Stimulated activated CD8-positive, alpha-beta memory T cell treated with anti-CD3 and anti-CD28 coated beads, Interleukin-2, amount 100 ng/mL, for 48 hours (primary cell): ENCODE measurements around the gene IQCE.
"Not testable (repeated sequence)": the region's sequence is repeated elsewhere in the genome, so short reads cannot be mapped to it uniquely, and the experiment has no call there.

Experiments used
- DNase-seq, 2 donors: peaks; one replicate each; pipeline ENCODE4 v3.0.0-alpha.2; 2020; ENCODE audit warnings: low read depth in 2 of 2

IQCE gene

DNA sequence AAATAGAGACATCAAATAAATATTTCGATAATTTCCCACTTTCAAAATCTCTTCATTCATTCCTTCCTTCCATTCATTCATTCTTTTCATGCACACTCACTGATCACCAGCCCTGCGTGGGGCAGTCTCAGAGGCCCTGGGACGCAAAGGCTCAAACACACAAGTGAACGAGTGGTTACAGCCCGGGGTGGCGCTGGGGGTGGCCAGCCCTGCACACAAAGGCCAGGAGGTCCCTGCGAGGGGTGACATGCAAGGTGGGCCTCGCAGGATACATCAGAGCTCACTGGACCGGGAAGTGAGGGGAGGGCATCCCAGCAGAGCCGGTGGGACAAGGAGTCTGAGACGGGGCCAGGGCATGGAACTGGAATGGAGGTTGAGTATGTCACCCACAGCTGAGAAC is 43.1 kb downstream of the IQCE start:
- no peak for DNase-seq

DNA sequence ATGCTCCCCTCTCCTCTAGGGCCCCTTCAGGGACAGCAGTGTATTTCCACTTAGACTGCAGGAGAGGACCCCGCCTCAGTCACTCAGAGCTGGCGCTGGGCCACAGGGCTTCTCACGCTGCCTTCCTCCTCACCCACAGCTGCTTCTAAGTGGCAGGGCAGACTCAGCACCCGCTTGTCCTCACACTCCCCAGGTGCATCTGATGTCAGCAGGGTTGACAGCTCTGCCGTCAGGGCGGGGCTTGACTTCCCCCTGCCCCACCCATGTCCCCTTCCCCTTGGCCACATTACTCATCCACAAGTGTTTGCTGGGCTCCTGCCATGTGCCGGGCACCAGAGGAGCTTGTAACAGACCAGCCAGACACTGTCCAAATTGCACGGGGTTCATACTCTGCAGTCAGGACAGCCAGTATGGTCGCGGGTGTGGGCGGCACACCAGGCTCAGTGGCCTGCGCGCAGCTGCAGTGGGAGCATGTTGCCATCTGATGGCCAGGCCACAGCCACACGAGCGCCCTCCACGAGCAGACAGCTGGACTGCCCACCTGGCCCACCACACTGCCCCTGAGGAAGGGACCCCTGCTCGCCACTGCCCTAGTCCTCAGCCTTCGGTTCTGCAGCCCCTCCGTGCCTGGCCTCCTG is 43.7 kb downstream of the IQCE start:
- DNase-seq, result no peak

DNA sequence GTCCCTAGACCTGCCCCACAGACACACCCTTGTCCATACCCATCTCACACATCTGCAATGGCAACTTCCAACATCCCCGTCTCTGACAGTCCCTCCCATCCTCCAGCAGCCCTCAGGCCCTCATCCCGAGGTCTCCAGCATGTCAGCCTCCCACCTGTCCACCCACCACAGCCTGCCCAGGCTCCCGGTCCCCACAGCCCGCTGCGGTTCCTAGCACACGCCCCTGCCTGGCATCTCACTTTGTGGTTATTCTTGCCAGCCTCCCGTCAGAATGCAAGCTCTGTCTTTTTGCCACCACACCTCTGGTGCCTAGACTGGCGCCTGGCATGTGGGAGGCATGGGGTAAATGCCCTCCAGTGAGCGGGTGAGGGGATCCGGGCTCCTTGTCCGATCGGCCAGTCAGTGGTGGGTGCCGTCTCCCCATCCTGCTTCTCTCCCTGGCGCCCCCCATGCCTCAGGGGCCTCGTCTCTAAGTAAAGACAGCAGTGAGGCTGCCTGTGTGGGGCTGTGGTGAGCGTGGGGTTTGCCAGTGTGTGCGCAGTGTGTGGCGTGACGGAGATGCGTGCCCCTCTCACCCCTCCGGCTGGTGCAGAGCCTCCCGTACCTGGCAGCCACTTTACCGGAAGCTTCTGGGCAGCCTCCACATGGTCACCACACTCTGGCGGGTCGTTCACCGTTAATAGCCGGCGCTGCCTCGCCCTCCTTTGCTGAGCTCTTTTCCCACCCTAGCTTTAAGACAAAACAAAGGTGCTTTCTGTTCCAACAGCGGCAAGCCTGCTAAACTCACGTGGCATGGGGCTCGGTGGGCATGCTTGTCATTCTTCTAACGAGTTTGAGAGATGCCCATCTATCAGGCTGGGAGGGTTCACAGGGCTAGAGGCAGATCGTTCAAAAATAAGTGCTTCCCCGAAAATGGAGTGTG is 44.5 kb downstream of the IQCE start:
- no peak for DNase-seq

DNA sequence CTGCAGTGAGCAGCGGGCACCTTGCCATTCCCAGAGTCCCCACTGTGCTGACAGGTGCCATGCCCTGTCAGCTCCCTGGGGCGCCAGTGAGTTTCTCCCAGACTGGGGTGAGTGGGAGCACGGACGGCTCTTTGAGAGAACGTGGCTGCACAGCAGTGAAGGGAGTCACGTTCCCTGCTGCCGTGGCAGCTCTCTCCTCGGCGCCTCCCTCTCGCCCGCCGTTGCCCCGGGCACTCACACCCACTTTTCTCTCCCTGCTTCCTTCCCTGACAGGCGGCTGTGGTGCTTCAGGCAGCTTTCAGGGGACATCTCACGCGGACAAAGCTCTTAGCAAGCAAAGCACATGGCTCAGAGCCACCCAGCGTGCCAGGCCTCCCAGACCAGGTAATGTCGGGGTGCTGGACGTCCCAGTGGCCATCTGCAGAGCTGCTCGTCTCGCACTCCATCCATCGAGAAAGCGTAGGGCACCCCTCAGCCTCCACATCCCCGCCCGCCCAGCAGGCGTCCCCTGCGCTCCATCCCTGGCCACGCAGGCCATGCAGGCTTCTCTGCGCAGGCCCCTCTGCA is 45.9 kb downstream of the IQCE start:
- DNase-seq, result no peak

DNA sequence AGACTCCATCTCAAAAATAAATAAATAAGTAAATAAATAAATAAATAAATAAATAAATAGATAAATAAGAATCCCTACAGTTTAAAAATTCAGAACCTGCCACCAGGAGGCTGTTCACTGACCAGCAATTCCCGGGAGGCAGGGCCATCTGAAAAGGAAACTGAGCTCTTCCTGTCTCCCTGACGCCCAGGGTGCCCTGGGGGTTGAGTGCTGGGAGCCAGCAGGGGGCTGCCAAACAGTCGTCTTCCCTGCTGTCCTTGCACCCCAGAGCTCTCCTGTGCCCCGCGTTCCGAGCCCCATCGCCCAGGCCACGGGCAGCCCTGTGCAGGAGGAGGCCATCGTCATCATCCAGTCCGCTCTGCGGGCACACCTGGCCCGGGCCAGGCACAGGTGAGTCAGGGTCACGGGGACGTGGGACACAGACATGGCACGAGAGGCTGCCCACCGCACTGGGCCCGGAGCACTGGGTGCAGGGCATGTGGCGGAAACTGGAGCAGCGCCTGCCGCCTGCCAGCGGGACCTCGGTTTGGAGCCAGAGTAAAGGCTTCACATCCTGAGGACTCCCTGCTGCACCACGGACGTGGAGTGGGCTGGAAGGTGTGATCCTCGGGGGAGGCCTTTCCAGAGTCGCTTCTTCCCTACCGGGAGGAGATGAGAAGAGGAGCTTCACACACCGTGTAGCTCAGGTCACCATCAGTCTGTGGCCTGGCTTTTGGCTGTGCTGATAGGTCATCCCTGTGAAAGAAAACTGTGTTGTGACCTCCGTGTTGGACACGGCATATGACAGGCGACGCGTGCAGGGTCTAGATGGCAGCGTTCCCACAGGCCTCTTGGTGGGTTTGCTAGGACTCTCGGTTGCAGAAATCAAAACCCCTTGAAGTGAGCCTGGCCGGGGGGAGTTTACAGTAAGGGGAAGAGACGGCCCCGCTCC is 47.1 kb downstream of the IQCE start:
- DNase-seq, result no peak

- no peak for DNase-seq
Observed at GRCh38 chr7:2606539-2606936, 47.8 kb downstream of the IQCE start.

- DNase-seq, result no peak
Observed at GRCh38 chr7:2607122-2607922, 48.5 kb downstream of the IQCE start.

GRCh38 chr7:2607923-2608904 is 49.4 kb downstream of the IQCE start:
- no peak for DNase-seq

DNA sequence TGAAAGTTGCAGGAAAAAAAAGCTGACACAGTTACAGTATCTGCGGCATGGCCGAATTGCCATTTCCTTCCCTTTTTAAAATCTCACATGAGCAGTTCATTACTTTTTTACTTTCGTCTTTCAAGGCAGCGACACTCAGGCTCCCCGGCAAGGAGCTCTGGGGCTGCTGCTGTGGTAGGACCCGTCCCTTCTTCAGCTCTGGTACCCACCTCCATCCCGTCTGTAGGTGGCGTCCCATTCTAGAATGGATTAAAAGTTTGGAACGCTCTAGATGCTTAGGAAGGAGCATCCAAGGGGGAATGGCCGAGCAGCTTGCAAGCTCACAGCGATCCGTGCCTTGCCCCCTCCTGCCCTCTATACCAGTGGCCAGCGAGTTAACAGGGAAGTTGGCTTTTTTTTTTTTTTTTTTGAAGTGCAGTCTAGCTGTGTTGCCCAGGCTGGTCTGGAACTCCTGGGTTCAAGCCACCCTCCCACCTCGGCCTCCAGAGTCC is 50.2 kb downstream of the IQCE start:
- peak in 1 of 2 donors; percentile 14 for DNase-seq

GRCh38 chr7:2609646-2610045 is 50.9 kb downstream of the IQCE start:
- not testable (repeated sequence) for DNase-seq

GRCh38 chr7:2610466-2610865 is 51.7 kb downstream of the IQCE start:
- DNase-seq, result no peak

DNA sequence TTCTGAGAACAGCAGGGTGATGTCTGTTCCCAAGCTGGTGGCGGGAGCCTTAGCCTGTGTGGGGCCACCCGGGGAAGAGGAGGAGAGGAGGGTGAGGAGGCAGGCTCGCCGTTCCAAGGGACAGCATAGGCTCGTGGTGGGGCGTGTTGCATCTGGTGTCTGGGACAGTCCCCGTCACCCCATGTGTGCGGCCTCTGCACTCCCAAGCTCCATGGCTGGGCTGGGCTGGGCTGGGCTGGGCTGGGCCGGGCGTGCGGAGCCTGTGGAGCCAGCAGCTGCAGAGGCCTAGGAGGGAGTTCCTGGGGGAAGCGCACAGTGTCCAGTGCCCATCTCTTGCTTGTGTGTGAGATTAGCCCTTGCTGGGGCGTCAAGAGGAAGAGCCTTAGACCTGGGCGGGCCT is 52.1 kb downstream of the IQCE start:
- DNase-seq, result no peak

GRCh38 chr7:2611401-2611800 is 52.6 kb downstream of the IQCE start:
- DNase-seq, result no peak

DNA sequence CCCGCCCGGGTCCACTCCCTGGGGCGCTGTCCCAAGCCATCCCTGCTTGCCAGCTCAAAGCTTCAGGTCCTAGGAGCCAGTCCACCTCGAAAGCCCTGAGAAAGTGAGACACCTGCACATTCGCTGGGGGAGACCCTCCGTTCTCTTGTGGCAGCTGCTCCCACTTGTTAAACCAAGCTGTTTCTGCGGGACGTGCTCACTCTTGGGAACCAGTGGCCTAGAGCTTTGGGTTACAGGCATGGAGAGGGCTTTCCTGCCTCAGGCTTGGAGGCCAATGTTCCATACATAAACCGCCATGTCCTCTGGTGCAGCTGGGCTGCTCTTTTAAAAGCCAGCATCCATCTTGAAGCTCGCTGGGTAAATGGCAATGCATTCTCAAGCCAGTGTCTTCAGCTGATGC is 53.1 kb downstream of the IQCE start:
- no peak for DNase-seq

DNA sequence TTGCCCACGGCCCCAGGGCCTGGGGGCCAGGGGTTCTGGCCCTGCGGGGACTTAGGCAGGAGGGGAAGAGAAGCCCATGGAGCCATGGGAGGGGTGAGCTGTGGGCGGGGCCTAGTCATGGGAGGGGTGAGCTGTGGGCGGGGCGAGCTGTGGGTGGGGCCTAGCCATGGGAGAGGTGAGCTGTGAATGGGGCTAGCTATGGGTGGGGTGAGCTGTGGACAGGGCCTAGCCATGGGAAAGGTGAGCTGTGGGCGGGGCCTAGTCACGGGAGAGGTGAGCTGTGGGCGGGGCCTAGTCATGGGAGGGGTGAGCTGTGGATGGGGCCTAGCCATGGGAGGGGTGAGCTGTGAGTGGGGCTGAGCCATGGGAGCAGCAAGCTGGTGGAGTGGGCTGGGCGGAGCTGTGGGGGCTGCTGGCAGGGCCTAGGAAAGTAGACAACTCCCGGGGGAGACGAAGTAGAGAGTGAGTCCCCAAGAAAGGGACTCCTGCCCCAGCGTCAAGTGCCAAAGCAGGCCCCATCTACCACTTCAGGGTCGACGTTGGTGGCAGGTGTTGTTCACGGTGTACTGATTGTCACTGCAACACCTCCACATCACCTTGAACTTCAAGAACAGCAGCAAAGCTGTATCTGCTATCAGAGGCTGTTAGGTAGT is 53.8 kb downstream of the IQCE start:
- peak in 1 of 2 donors; percentile 3 for DNase-seq

GRCh38 chr7:2613098-2613930 is 54.5 kb downstream of the IQCE start:
- DNase-seq, result no peak

DNA sequence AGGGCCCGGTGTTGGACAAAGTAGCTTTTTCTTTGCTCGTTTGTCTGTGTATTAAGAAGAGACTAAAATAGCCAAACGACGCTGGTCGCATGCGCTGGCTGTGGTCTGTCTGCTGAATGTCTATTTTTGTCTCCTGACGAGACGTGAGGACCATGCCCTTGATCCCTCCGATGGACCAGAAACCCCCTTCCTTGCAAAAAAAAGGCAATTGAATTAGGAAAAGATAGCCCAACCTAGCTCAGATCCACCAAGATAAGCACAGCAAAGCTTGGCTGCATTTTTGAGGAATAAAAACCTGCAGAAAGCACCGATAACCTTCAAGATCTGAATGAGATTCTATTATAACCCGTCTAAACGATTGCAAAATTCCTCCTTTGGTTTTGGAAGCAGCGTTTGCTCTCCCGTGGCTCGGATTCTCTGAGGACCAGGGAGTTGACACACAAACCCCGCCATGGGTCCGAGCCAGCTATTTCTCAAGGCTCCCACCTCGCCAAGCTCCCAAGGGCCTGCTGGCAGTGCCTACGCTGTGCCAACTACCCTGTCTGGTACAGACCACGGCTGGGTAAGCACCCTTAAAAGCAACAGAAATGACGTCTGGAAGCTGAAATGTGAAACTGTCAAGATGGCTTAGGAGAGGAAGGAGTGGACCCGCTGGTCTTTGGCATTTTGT is 55.3 kb downstream of the IQCE start:
- no peak for DNase-seq
